Measurements from ENCODE around the gene OR10P1. TPM values are rescaled to one million over a fixed set of nuclear protein-coding genes. Genes with fewer than 3 reads are reported as not detected.
"Not testable (repeated sequence)": the region's sequence is repeated elsewhere in the genome, so short reads cannot be mapped to it uniquely, and the experiment has no call there.

OR10P1 gene
- total RNA-seq (not detected), polyA plus RNA-seq (not detected)
- long read RNA-seq, donor 1: 0 reads
- long read RNA-seq, donor 2: 0 reads
- long read RNA-seq, donor 3: 0 reads

DNA sequence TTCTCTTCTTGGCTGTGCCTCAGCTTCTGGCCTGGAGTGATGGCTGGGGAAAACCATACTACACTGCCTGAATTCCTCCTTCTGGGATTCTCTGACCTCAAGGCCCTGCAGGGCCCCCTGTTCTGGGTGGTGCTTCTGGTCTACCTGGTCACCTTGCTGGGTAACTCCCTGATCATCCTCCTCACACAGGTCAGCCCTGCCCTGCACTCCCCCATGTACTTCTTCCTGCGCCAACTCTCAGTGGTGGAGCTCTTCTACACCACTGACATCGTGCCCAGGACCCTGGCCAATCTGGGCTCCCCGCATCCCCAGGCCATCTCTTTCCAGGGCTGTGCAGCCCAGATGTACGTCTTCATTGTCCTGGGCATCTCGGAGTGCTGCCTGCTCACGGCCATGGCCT is at the start of gene OR10P1:
Gene OR10P1 (plus strand): TSS at position 40 of the 400 bp plus-strand sequence. CDS start 0 bp downstream, at position 40.
- Histone ChIP-seq H3K27ac (peak within 1 kb of the TSS in 11 of 12 donors; percentile 13 to 73 (median 27)), H3K9me3 (no peaks in the 10 kb centered on the region), H3K27me3 (no peaks in the 10 kb centered on the region), H3K36me3 (no peaks in the 10 kb centered on the region), H3K4me3 (no peak within 1 kb of the TSS), H3K4me1 (peaks cover 0 to 12% (median under 1%) of the 10 kb centered on the region in 12 donors)
- peak in 1 of 4 donors; percentile 4 for ATAC-seq
- TF ChIP-seq, protein P1, sequence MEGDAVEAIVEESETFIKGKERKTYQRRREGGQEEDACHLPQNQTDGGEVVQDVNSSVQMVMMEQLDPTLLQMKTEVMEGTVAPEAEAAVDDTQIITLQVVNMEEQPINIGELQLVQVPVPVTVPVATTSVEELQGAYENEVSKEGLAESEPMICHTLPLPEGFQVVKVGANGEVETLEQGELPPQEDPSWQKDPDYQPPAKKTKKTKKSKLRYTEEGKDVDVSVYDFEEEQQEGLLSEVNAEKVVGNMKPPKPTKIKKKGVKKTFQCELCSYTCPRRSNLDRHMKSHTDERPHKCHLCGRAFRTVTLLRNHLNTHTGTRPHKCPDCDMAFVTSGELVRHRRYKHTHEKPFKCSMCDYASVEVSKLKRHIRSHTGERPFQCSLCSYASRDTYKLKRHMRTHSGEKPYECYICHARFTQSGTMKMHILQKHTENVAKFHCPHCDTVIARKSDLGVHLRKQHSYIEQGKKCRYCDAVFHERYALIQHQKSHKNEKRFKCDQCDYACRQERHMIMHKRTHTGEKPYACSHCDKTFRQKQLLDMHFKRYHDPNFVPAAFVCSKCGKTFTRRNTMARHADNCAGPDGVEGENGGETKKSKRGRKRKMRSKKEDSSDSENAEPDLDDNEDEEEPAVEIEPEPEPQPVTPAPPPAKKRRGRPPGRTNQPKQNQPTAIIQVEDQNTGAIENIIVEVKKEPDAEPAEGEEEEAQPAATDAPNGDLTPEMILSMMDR (IDR thresholded peaks at IDR 0.05): no peak
- TF ChIP-seq POLR2A (IDR thresholded peaks at IDR 0.05): no peak
- intact Hi-C loops (cut with DNase I): no loop called here
- DNase-seq: no peak
- WGBS, 4 donors: 73 to 95% (median 87%) methylated on average over 6 of the region's 6 CpGs

DNA sequence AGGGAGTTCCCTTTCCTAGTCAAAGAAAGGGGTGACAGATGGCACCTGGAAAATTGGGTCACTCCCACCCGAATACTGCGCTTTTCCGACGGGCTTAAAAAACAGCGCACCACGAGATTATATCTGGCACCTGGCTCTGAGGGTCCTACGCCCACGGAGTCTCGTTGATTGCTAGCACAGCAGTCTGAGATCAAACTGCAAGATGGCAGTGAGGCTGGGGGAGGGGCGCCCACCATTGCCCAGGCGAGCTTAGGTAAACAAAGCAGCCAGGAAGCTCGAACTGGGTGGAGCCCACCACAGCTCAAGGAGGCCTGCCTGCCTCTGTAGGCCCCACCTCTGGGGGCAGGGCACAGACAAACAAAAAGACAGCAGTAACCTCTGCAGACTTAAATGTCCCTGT is 46.5 kb upstream of the OR10P1 start:
- ATAC-seq; H3K9me3 ChIP-seq; H3K4me1 ChIP-seq; H3K36me3 ChIP-seq; H3K27ac ChIP-seq; H3K27me3 ChIP-seq; H3K4me3 ChIP-seq; DNase-seq; intact Hi-C loops (cut with DNase I): not testable (repeated sequence)
- WGBS, 4 donors: 53 to 78% (median 65%) methylated on average over 9 to 12 of the region's 12 CpGs

GRCh38 chr12:55607821-55608594 is 28.7 kb upstream of the OR10P1 start:
- no peak for ATAC-seq
- Histone ChIP-seq H3K27me3 (peaks cover 0 to 12% (median 0%) of the 10 kb centered on the region in 9 donors), H3K9me3 (no peaks in the 10 kb centered on the region), H3K4me3 (no peak overlapping the region), H3K36me3 (no peaks in the 10 kb centered on the region), H3K27ac (no peak overlapping the region), H3K4me1 (no peaks in the 10 kb centered on the region)
- TF ChIP-seq, protein P1 (IDR thresholded peaks at IDR 0.05): no peak
- TF ChIP-seq POLR2A (IDR thresholded peaks at IDR 0.05): no peak
- intact Hi-C loops (cut with DNase I): no loop called here
- WGBS, 4 donors: 59 to 69% (median 68%) methylated on average over 8 of the region's 8 CpGs
- DNase-seq: no peak

GRCh38 chr12:55610598-55610997 is 26.1 kb upstream of the OR10P1 start:
- peaks cover 0 to 19% (median 10%) of the 10 kb centered on the region in 12 donors for H3K9me3 ChIP-seq
- 87 to 97% (median 88%) methylated on average over 1 of the region's 1 CpG for WGBS, 4 donors
- no peak overlapping the region for H3K4me3 ChIP-seq
- peaks cover 0 to 12% (median 0%) of the 10 kb centered on the region in 9 donors for H3K27me3 ChIP-seq
- TF ChIP-seq, protein P1 (IDR thresholded peaks at IDR 0.05): no peak
- TF ChIP-seq POLR2A (IDR thresholded peaks at IDR 0.05): no peak
- H3K36me3 ChIP-seq: no peaks in the 10 kb centered on the region
- intact Hi-C loops (cut with DNase I): loop anchor here in 3 of 10 donors (5.0 to 10.0 kb wide), 3 partner anchors 166 to 616 kb away; partner anchors contain the start of gene OR6C2 (in 1 of the 3)
- H3K4me1 ChIP-seq: no peaks in the 10 kb centered on the region
- DNase-seq: no peak
- ATAC-seq: no peak
- no peak overlapping the region for H3K27ac ChIP-seq
